Esophagus mucosa (tissue), 1 donor: ENCODE data around the gene SF3B2. TPM values are rescaled to one million over a fixed set of nuclear protein-coding genes. Genes with fewer than 3 reads are reported as not detected.
"Not testable (repeated sequence)": the region's sequence is repeated elsewhere in the genome, so short reads cannot be mapped to it uniquely, and the experiment has no call there.

Experiments used
- ATAC-seq: fragments of 200-7000 bp; cut with Tn5 transposase; one replicate; pipeline ENCODE4 v1.9.1; 2020
- total RNA-seq: library from RNA; stranded (reverse); gene quantifications from one replicate; pipeline ENCODE4 v1.2.4, GENCODE V29; 2023
- donor health status: DM: yes; HTN: yes; CAD: no.

SF3B2 gene, protein sequence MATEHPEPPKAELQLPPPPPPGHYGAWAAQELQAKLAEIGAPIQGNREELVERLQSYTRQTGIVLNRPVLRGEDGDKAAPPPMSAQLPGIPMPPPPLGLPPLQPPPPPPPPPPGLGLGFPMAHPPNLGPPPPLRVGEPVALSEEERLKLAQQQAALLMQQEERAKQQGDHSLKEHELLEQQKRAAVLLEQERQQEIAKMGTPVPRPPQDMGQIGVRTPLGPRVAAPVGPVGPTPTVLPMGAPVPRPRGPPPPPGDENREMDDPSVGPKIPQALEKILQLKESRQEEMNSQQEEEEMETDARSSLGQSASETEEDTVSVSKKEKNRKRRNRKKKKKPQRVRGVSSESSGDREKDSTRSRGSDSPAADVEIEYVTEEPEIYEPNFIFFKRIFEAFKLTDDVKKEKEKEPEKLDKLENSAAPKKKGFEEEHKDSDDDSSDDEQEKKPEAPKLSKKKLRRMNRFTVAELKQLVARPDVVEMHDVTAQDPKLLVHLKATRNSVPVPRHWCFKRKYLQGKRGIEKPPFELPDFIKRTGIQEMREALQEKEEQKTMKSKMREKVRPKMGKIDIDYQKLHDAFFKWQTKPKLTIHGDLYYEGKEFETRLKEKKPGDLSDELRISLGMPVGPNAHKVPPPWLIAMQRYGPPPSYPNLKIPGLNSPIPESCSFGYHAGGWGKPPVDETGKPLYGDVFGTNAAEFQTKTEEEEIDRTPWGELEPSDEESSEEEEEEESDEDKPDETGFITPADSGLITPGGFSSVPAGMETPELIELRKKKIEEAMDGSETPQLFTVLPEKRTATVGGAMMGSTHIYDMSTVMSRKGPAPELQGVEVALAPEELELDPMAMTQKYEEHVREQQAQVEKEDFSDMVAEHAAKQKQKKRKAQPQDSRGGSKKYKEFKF
- 76.7 TPM for total RNA-seq

DNA sequence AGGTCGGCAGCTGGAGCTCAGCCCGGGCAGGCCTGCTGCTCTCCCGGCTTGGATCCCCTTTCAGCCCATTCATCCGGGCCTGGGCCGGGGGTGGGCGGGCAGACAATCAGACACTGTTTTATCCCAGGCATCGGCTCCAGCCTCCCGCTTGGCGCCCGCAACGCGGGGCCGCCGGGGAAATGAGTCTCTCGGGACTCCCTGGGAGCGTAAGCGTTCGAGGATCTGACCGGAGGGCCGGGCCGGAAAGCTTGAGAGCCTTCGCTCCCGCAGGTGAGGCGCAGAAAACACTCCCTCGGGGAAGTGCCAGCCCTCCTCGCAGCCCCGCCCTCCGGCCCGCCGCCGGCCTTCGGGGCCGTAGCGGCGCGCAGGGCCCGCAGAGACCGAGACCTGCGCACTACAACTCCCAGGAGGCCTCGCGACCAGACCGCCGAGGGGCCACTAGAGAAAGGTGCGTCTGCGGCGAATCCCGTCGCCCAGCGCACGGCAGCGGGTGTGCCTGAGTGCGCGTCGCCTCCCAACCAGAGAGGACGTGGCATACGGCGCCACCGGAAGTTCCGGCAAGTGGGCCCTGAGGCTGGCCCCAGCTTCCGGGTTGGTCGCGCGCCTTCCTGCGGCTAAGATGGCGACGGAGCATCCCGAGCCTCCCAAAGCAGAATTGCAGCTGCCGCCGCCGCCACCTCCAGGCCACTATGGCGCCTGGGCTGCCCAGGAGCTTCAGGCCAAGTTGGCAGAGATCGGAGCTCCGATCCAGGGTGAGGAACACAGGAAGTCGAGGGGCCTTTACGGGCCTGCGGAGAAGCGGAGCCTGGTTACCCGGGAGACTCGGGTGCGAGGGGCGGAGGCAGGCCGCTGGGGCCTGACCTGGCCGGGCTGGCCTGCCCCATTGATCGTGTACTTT lies at the start of gene SF3B2:
Gene SF3B2, plus strand, starts transcription at position 599 of the 898 bp plus-strand sequence. Its CDS starts 21 bp downstream, at position 620.
- ATAC-seq = peak; percentile 98

DNA sequence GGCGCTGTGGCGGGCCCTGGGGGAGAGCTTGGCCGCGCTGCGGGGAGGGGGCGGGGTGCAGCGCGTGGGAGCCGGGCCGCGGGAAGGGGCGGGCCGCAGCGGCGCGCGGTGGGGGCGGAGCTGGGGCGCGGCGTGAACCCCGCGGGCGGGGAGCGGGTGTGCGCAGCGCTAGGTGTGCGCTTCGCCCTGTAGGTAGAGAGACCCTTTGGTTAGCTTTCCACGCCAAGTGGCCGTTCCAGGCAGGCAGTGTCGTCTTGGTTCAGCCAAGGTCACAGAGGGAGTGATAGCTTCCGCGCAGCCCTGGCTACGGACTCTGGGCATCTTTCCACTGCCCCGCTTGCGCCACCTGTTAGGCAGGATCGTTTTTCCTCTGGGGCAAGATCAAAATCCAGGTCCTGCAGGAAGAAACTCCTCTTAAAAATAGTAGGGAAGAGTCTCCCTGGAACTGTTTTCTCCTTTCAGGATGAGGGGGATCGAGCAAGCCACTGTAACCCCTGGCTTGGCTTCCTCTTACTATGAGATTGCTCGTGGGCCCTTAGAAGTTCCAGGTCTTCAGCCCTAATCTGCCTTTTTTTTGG lies 49.4 kb upstream of the SF3B2 start:
- ATAC-seq = peak; percentile 75

DNA sequence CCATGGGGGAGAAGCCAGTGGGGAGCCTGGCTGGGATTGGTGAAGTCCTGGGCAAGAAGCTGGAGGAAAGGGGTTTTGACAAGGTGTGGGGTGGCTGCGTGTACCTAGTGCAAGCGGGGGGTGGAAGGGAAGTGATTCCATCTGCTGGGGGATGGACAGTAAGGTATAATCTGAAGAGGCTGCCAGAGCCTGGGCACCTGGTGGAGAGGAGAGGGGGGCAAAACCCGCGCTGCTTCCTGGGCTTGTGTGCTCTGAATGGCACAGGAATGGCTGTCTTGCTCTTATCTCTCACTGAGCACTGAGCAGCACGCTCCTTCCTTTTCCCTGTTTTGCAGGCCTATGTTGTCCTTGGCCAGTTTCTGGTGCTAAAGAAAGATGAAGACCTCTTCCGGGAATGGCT lies 48.9 kb upstream of the SF3B2 start:
- ATAC-seq = no peak

DNA sequence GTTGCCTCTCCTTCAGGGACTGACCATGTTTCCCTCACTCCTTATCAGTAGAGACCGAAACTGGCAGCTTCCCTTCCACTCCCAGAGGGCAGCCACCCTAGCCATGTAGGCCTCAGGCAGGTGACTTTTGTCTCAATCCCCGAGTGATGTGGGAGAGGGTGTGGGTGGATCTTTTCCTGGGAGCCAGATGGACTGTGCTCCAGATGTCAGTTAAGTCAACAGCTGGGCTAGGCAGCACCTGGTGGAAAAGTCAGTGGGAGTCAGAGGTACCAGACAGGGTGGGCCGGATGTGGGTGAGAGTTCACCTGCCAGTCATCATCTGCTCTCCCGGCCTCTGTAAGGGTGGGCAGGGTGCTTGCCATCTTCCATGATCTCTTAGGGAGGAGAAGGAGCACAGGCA lies 48.0 kb upstream of the SF3B2 start:
- no peak for ATAC-seq

DNA sequence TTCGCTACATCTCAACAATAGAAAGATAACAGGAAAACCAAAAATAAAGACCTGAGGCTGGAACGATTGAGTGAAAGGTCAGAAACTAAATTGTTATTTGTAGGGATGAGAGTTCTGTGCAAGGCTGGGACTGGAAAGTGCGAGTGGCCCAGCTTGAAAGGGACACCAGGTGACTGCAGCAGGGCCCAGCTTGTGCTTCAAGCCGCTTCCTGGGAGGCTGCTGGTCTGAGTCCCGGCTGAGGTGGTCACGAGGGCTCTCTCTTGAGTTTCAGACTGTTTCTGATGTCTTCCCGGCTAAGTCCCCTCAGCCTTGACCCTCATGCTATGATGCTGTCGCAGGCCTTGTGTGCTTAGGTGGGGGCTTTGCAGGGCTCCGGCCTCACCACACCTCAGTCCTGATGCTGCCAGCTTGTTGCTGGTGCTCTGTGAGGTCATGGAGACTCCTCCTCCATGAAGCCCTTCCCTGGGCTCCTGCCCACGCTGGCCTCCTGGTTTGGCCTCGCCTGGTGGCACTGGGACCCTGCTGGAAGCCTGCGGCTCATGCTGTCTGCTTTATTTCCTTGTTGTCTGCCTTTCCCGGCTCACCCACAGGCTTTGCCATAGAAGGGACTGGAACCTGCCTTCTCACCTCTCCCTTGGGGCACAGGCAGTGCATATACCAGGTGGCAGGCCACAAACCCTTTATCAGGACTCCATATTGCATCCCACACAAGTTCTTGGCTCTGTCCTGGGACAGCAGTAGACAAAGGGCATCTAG lies 45.9 kb upstream of the SF3B2 start:
- no peak for ATAC-seq

DNA sequence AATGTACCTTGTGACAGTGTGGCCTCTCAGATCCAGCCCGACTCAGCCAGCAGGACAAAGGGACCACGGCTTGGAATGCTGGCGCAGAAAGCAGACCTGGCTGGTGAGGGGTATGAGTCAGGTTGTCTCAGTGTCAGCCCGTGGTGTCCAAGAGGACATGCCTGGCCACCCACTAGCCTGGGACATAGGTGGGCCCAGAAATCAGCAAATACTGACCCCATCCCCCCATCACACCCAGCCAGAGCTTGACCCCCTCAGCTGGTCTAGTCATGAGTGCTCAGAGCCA lies 45.3 kb upstream of the SF3B2 start:
- no peak for ATAC-seq

DNA sequence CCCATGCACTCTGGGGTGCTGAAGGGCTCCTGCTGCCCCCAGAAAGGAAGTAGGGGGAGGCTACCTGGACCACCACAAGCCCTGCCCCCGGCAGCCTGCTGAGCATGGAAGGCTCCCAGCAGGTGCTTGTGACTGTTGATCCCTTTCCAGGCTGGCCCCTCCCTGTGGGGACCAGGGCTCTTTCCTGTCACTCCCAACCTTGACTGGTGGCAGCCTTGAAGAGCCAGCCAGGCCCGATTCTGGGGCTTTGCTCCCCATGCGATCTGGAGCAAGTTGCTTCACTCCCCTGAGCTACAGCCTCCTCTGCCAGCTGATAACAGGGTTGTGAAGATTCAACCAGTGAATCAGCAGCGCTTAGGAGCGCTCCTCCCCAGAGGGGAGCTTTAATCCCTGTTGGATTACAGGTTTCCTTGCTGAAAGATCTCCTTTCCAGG lies 44.9 kb upstream of the SF3B2 start:
- ATAC-seq = no peak

DNA sequence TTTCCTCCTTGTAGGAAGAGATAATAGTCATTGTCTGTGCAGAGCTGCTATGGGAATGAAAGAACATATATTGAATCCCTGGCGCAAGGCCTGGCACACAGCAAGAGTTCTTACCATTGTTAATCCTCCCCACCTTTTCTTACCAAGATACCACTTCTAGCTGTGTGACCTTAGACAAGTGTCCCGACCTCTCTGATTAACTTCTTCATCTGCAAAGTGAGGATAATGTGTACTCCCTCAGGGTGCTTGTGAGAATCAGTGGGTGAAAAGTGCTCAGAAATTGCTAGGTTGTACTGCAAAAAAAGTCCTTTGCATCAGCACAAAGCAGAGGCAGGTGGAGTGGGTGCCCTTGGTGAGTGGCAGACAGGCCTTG lies 44.1 kb upstream of the SF3B2 start:
- ATAC-seq = no peak

DNA sequence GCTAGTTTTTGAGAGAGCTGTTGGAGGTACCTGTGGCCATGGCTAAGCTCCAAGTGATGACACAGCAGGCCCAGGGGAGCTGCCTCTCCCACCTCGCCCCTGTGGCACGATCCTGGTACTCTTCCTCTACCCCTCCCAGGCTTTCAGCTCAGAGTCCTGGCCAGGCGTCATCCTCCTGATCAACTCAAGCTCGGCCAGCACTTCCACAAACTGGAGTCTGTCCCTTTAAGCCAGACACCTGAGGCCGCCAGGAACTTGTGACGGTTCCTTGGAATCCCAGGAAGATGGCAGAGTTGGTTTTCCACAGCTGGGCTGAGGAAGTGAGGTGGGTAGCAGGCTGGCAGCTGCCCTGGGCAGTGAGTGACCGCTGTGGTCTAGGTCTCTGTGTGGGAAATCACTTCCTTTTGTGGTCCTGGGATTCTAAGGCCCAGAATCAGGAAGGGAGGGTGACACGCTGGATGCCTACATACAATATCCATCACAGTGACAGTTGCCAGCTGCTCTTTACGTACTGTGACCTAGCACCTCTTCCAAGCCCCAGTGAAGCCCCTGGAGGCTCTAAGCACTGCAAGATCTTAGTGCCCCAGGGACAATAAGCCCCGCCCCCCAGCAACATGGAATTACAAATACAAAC lies 43.6 kb upstream of the SF3B2 start:
- ATAC-seq = peak; percentile 61

DNA sequence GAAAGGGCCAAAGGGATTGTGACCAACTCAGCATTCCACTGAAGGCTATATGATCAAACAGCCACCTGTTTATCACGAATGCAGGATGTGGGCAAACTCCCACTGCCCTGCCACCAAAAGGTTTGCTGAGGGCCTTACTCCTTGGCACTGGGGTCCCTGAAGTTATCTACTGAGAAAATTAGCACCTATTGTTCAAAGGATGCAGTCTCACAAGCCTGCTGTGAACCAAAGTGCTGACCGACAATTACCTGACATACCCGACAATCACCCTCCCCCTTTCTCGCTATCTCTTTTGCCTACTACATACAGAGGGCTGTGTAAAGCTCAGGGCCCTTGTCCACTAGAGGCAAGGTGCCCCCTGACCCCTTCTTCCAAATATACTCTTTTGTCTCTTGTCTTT lies 42.1 kb upstream of the SF3B2 start:
- ATAC-seq = not testable (repeated sequence)

DNA sequence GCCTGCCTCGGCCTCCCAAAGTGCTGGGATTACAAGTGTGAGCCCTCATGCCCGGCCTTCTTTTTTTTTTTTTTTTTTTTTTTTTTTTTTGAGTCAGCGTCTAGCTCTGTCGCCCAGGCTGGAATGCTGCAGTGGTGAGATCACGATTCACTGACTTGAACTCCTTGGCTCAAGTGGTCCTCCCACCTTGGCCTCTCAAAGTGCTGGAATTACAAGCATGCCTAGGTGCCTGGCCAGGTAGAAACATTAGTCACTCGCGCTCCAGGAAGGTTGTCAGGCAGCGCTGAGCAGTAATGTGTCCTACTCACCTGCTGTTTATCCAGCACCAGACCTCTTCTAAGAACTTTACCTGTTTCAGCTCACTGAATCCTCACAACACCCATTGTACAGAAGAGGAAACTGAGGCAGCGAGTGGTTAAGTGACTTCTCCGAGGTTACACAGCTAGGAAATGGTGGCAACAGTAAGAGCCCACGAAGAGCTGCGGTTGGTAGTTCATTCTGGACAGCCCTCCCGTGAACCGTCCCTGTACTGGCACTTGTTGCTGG lies 40.9 kb upstream of the SF3B2 start:
- peak; percentile 73 for ATAC-seq

DNA sequence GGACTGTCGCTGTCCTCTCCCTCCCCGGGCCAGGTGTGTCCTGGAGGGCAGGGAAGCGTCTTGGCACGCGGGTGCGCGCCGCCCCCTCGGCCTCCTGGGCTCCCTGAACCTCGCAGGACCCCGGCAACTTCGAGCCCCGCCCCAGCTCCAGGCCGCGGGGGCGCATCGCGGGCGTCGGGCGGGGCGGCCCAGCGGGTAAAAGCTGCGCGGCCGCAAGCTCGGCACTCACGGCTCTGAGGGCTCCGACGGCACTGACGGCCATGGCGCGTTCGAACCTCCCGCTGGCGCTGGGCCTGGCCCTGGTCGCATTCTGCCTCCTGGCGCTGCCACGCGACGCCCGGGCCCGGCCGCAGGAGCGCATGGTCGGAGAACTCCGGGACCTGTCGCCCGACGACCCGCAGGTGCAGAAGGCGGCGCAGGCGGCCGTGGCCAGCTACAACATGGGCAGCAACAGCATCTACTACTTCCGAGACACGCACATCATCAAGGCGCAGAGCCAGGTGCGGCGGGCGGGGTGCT lies 40.3 kb upstream of the SF3B2 start, which contains the start of gene CST6:
Gene CST6, plus strand, starts transcription at position 224 of the 519 bp plus-strand sequence. Its CDS starts 37 bp downstream, at position 261.
- peak; percentile 5 for ATAC-seq

DNA sequence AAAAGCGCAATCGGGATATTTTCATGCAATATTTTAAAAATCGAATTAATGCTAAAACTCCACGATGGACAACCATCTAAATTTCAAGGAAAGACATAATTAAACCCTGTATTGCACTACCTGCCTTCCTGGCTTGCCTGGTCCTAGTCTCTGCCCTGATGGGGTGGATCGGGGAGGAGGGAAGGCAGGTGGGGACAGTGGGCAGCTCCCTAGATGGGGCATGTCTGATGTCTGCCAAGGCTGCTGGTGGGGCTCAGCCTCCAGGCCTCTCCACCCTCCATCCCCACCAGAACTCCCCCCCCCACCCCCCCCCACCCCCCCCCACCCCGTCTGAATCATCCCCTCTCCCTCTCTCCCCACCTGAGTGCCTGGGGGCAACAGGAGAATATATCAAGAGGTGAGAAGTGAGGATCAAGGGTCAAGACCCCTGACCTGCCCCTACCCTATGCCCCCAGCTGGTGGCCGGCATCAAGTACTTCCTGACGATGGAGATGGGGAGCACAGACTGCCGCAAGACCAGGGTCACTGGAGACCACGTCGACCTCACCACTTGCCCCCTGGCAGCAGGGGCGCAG lies 39.7 kb upstream of the SF3B2 start:
- no peak for ATAC-seq

DNA sequence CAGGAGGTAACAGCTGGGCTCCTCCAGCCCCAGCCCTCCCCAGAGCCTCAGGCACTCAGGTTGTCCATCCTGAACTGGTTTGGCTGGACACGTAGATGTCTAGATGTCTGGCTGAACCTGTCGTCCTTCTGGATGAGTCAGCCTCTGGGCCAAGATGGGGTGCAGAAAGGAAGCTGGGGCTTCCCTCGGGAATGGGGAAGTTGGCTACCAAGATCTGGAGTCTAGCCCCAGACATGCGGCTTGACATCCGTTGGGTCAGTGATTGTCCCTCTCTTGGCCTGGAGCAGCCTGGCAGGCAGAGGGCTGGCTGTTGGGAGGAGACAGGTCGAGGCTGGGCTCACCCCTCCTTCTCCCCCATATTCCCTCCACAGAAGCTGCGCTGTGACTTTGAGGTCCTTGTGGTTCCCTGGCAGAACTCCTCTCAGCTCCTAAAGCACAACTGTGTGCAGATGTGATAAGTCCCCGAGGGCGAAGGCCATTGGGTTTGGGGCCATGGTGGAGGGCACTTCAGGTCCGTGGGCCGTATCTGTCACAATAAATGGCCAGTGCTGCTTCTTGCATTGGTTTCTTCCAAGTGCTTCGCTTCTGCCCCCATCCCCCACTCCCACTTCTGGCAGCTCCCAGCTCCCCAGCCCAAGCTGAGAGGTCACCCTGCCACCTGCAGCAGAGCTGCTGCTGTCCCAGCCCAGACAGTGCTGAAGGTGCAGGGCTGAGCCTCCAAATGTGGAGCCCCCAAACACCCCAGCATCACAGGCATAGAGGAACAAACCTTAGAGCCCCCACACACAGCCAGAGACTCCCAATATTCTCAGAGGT lies 39.0 kb upstream of the SF3B2 start:
- peak; percentile 69 for ATAC-seq

DNA sequence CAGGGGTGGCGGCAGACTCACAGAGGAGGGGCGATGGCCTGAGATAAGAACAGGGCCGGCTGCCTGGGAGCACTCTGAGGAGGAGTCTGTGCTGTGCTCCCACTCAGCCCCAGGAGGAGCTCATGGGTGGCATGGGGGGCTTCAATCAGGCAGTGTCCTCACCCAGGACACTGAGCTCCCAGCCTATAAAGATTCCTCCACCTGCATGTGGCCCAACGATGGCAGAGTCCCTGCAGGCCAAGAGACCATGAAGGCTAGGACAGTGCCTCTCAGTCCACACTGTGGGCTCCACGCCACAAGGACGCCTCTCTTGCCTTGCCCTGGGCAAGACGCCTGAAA lies 38.4 kb upstream of the SF3B2 start:
- ATAC-seq = no peak

DNA sequence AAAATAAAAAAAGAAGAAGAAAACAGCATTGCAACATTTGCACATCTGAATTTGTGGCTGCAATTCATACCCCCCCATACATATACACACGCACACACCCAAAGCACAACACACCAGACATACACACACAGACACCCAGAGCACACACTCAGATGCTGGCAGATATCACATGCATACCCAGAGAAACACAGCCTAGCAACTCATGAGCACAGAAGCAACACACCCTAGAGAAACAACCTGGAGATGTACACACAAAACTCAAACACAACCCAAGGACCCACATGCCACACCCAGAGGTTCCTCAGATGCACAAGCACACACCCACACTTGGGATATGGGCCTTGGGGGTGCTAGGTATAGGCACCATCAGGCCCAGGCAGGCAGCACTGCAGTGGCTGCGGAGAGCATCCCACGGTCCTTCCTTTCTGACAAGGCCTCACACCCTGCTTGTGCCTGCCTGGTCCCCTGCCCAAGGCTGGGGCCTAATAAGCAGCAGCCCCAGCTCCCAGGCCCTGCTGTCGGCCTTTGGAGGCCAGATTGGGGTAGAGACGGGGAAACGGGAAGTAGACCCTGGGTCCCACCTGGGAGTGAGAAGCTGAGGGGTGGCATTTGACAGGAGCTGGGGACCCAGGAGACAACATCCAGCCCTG lies 37.2 kb upstream of the SF3B2 start:
- no peak for ATAC-seq

DNA sequence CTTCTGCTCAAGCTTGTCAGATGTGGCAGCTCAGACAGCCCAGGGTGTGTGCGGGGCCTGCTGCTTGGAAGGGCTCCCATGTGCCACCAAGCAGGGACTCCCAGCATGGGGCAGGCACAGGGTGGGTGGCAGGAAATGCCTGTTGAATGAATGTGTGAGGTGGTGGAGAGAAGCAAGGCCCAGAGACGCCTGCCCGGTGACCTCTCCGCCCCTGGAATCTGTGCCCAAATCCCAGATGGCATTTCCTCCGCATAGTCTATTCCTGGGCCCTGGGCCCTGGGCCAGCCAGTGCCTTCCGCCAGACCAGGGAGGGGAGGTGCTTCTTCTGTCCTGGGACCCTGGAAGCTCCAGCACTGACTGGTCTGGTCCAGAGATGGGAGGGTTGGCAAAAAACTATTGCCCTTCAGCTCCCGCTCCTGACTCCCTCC lies 36.7 kb upstream of the SF3B2 start:
- no peak for ATAC-seq

DNA sequence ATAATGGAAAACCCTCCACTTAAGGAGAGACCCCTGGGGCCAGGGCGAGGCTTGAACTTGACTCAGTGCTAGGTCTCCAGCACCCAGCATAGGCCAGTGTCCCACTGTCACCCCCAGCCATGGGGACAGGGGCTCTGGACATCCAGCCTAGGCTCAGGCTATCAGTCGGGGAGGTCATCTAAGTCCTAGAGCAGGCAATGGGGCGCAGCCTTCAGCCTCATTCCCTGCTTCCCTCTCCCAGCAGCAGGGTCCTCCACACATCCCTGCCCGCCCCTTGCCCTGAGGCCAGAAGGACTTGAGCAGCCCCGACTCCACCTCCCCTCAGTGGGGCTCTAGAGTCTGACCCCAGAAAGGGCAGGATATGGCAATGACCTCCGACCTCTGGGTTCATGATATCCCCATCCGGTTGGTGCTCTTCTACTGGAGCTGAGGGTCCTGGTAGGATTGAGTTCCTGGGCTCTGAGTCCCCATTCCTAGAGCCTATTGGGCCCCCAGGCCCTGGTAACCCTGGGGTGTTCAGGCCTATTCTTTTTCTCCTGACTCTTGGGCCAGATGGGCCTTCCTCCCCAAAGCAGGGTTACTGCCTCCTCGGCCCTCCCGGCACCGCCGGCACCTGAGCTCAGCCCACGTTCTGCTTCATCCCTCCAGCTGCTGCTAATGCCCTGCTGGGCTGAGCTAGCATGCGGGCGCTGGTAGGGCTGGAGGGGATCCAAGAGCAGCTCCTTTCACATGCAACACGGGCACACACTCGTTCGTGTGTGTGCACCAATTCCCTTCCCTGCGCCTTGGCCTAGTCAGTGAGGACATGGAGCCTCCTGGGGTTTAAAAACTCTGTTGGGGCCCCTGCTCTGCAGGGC lies 36.0 kb upstream of the SF3B2 start:
- no peak for ATAC-seq
